ENCODE data around the gene MBNL2.

DNA sequence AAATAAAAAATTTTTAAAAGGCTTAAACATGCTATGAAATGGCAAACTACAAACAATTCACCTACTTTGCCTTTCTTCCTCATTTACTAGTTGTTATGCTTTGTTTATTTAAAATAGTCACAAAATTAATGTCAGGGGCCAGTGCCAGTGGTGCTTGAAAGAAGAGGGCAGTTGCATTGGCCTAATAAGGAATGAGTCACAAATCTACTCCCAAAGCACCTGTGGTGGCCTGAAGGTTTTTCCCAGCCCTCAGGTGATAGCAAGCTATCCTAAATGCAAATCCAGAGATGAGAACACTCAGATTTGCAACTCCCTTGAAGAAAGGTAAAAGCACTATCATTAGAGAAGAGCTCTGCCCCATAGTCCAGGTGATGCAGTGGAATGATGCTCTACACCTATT is 103.6 kb downstream of the MBNL2 start:
- TF ChIP-seq, protein P1, sequence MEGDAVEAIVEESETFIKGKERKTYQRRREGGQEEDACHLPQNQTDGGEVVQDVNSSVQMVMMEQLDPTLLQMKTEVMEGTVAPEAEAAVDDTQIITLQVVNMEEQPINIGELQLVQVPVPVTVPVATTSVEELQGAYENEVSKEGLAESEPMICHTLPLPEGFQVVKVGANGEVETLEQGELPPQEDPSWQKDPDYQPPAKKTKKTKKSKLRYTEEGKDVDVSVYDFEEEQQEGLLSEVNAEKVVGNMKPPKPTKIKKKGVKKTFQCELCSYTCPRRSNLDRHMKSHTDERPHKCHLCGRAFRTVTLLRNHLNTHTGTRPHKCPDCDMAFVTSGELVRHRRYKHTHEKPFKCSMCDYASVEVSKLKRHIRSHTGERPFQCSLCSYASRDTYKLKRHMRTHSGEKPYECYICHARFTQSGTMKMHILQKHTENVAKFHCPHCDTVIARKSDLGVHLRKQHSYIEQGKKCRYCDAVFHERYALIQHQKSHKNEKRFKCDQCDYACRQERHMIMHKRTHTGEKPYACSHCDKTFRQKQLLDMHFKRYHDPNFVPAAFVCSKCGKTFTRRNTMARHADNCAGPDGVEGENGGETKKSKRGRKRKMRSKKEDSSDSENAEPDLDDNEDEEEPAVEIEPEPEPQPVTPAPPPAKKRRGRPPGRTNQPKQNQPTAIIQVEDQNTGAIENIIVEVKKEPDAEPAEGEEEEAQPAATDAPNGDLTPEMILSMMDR (IDR thresholded peaks at IDR 0.05): no peak
- no peak for TF ChIP-seq POLR2A (IDR thresholded peaks at IDR 0.05)

Measured in uterus (tissue), 2 donors.